ENCODE data around the gene ATRN. TPM values are rescaled to one million over a fixed set of nuclear protein-coding genes. Genes with fewer than 3 reads are reported as not detected.

ATRN gene
- polyA plus RNA-seq, 1 experiment, result 59.7 TPM

DNA sequence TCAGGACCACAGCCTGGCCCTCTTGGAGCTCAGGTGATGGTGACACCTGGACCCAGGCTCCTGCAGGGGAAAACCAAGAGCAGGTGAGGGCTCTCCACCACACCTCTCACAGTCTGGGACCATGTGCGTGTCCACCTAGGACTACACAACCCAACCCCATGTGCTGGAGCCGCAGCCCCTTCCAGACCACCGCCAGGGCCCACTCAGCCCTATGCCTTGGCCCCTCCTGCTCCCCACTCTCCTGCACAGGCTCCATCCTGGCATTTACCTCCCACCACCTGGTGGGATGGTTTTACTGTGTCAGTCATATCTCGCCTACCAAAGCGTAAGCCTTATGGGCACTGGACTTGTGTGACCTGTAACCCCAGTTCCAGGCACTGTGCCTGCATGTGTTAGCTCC lies 224.0 kb downstream of the ATRN start:
- TF ChIP-seq, protein P1, sequence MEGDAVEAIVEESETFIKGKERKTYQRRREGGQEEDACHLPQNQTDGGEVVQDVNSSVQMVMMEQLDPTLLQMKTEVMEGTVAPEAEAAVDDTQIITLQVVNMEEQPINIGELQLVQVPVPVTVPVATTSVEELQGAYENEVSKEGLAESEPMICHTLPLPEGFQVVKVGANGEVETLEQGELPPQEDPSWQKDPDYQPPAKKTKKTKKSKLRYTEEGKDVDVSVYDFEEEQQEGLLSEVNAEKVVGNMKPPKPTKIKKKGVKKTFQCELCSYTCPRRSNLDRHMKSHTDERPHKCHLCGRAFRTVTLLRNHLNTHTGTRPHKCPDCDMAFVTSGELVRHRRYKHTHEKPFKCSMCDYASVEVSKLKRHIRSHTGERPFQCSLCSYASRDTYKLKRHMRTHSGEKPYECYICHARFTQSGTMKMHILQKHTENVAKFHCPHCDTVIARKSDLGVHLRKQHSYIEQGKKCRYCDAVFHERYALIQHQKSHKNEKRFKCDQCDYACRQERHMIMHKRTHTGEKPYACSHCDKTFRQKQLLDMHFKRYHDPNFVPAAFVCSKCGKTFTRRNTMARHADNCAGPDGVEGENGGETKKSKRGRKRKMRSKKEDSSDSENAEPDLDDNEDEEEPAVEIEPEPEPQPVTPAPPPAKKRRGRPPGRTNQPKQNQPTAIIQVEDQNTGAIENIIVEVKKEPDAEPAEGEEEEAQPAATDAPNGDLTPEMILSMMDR (IDR thresholded peaks at IDR 0.05; ENCODE audit: low read depth, low read length), result no peak
- Histone ChIP-seq H3K27me3 (ENCODE audit: control insufficient read depth, insufficient read depth, low read length) (peaks cover 9% of the 10 kb centered on the region), H3K9me3 (ENCODE audit: control insufficient read depth, insufficient read depth, low read length) (peaks cover 19% of the 10 kb centered on the region), H3K27ac (ENCODE audit: low read depth, low read length) (no peak overlapping the region), H3K4me3 (ENCODE audit: low read depth, low read length) (no peak overlapping the region)
- CTCF ChIA-PET, result interaction anchor here (1.4 to 8.1 kb wide), 2 partner anchors 16 to 18 kb away, joined by 5 to 46 read pairs; no protein-coding TSS in a partner anchor
- POLR2A ChIA-PET, result no interaction called here
- DNase-seq (ENCODE audit: low read depth, low spot score), result no peak

DNA sequence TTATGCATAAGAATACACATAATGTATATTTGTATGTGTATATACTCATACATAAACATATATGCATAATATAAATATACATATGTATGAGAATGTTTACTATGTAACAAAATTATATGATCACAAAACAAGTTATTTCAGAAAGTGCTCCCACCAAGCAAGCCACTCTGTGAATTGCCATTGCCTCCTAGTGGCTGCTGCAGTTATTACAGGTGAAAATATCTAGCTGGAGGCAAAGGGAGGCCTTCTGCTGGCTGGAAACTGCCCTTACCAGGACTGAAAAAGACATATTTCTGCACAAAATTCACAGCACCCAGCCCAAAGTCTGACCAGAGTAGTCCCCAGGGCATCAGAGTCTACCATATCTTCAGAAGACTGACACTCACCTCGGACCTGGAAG lies 225.4 kb downstream of the ATRN start:
- no peak for DNase-seq (ENCODE audit: low read depth, low spot score)
- H3K9me3 ChIP-seq (ENCODE audit: control insufficient read depth, insufficient read depth, low read length), result peaks cover 13% of the 10 kb centered on the region
- H3K4me3 ChIP-seq (ENCODE audit: low read depth, low read length), result no peak overlapping the region
- TF ChIP-seq, protein P1 (IDR thresholded peaks at IDR 0.05; ENCODE audit: low read depth, low read length), result peak; percentile 58
- POLR2A ChIA-PET, result no interaction called here
- H3K27me3 ChIP-seq (ENCODE audit: control insufficient read depth, insufficient read depth, low read length), result peaks cover 14% of the 10 kb centered on the region
- no peak overlapping the region for H3K27ac ChIP-seq (ENCODE audit: low read depth, low read length)
- CTCF ChIA-PET, result interaction anchor here (0.7 to 8.1 kb wide), 3 partner anchors 14 to 22 kb away, joined by 3 to 46 read pairs (median 4); no protein-coding TSS in a partner anchor

DNA sequence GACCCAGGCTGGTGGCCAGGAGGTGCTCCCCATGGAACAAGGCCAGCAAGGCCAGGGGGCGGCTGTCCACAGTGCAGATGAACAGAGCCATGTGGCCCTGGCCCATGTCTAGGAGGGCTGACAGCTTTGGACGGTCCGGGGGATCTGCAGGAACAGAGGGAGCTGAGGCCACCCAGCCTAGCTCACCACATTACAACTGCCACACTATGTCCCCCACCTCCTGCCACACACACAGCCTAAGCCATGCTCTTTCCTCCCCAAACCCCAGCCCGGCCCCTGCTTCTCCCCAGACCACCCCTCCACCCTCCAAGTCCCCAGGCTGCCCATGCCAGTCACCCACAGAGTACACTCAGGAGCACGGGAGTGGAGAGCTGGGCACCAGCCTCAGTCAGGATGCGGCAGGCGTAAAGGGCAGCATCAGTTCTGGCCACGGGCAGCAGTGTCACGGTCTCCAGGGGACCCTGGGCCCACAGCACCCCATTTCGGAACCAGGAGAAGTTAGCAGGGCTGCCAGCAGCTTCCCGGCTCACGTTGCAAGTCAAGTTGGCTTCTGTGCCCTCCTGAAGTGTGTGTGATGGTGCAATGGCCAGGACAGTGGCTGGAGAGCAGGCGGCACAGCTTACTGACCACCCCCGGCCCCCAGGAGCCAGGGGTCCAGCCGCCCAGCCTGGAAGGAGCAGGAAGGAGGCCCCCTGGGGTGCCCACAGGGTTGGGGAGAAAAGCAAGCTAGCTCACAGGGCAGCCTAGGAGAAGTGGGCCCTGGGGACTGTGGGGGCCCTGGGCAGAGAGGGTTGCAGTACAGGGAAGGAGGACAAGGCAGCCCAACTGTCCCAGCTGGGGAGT lies 226.1 kb downstream of the ATRN start:
- TF ChIP-seq, protein P1 (IDR thresholded peaks at IDR 0.05; ENCODE audit: low read depth, low read length), result no peak
- Histone ChIP-seq H3K9me3 (ENCODE audit: control insufficient read depth, insufficient read depth, low read length) (peaks cover 13% of the 10 kb centered on the region), H3K4me3 (ENCODE audit: low read depth, low read length) (no peak overlapping the region), H3K27ac (ENCODE audit: low read depth, low read length) (no peak overlapping the region), H3K27me3 (ENCODE audit: control insufficient read depth, insufficient read depth, low read length) (peaks cover 18% of the 10 kb centered on the region)
- DNase-seq (ENCODE audit: low read depth, low spot score), result no peak
- ChIA-PET CTCF (interaction anchor here (0.7 to 8.1 kb wide), 3 partner anchors 14 to 21 kb away, joined by 3 to 46 read pairs (median 4); no protein-coding TSS in a partner anchor), POLR2A (interaction anchor here (0.6 kb wide), 1 partner anchor 46 kb away, joined by 3 read pairs; no protein-coding TSS in a partner anchor)

DNA sequence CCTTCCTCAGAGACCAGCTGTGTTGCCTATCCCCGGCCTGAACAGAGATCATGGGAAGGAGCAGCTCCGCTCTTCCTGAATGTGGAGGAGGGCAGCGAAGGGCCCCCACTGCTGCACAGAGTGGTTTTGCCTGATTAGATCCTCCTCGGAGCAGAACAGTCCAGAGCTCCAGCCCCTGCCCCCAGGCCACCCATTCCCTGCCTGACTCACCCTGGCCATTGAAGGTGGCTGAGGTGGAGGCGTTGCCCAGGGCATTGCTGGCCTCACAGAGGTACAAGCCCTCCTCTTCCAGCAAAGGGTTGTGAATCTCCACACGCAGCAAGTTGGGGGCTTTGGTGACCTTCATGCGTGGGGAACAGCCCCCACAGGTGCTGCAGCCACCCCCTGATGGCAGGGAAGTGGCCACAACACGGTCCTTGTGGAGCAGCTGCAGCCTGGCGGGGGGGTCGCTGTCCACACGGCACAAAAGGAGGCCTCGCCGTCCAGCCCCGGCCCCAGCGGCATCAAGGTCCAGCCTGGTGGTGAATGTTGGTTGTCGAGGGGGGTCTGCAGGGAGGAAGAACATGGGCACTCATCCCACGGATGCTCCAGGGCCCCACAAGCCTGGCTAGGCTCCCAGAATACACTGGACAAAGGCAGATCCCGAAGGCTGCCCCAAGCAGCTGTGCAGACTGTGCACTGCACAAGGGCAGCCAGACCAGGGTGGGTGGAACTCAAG lies 226.9 kb downstream of the ATRN start:
- peaks cover 13% of the 10 kb centered on the region for H3K9me3 ChIP-seq (ENCODE audit: control insufficient read depth, insufficient read depth, low read length)
- no peak overlapping the region for H3K4me3 ChIP-seq (ENCODE audit: low read depth, low read length)
- TF ChIP-seq, protein P1 (IDR thresholded peaks at IDR 0.05; ENCODE audit: low read depth, low read length), result no peak
- H3K27me3 ChIP-seq (ENCODE audit: control insufficient read depth, insufficient read depth, low read length), result peaks cover 18% of the 10 kb centered on the region
- POLR2A ChIA-PET, result no interaction called here
- H3K27ac ChIP-seq (ENCODE audit: low read depth, low read length), result no peak overlapping the region
- DNase-seq (ENCODE audit: low read depth, low spot score), result no peak
- CTCF ChIA-PET, result interaction anchor here (8.1 kb wide), 1 partner anchor 13 kb away, joined by 46 read pairs; no protein-coding TSS in a partner anchor

Measured in AG04450 (cell line).